Measurements from ENCODE around the gene FKBP2. TPM values are rescaled to one million over a fixed set of nuclear protein-coding genes. Genes with fewer than 3 reads are reported as not detected.
A peak's percentile ranks its signal among the peaks of the same experiment; 100 is the strongest.

Gene FKBP2
- total RNA-seq, 1 experiment from 2014 or later, result 41.0 TPM

GRCh38 chr11:64232182-64232966, 8.5 kb upstream of the FKBP2 start:
- H2BK12ac ChIP-seq (ENCODE audit: insufficient read length, low read depth, low read length), result no peak overlapping the region
- no peak for DNase-seq
- no peak overlapping the region for H3K4me2 ChIP-seq (ENCODE audit: insufficient read depth, insufficient read length, low read length)
- WGBS (ENCODE audit: extremely low coverage, insufficient read length, low lambda C conversion rate), result no CpG with 5 or more reads among the region's 15 CpGs
- Mint-ChIP-seq H3K4me1 (peaks cover 20 to 31% of the 10 kb centered on the region in 2 experiments), H3K27me3 (ENCODE audit: low read depth) (peaks cover 20% of the 10 kb centered on the region), H3K36me3 (ENCODE audit: insufficient read depth in 1 of 3, low read depth in 3 of 3) (peaks cover 2 to 8% (median 3%) of the 10 kb centered on the region in 3 experiments; a peak in 4 of 7 replicates), H3K27ac (no peak overlapping the region), H3K9me3 (no peaks in the 10 kb centered on the region), H3K4me3 (peak overlapping the region; percentile 74 to 91; a peak in 4 of 5 replicates)
- H2BK20ac ChIP-seq (ENCODE audit: low read depth, low read length, poor library complexity, severe bottlenecking), result no peak overlapping the region
- H3K56ac ChIP-seq (ENCODE audit: insufficient read length, low read depth, low read length), result no peak overlapping the region
- H2BK120ac ChIP-seq (ENCODE audit: low read depth, low read length, poor library complexity, severe bottlenecking), result no peak overlapping the region
- 0 out of 2 replicates have a peak, but pooled peaks cover 3% of the 10 kb centered on the region for H3K4me1 ChIP-seq (ENCODE audit: insufficient read depth, low read length)
- no peak overlapping the region for H2AFZ ChIP-seq (ENCODE audit: low read length)
- H3K27ac ChIP-seq (ENCODE audit: insufficient read length, low read depth, low read length), result no peak overlapping the region
- H3K79me1 ChIP-seq (ENCODE audit: insufficient read depth, low read depth, low read length, poor library complexity, severe bottlenecking), result no peaks in the 10 kb centered on the region
- H3K23ac ChIP-seq (ENCODE audit: insufficient read length, low read depth, low read length), result no peak overlapping the region
- H3K79me2 ChIP-seq (ENCODE audit: insufficient read depth, low read length), result no peaks in the 10 kb centered on the region
- H3K18ac ChIP-seq (ENCODE audit: insufficient read length, low read depth, low read length), result no peak overlapping the region
- no peak overlapping the region for H2AK5ac ChIP-seq (ENCODE audit: insufficient read length, low read length)
- no peaks in the 10 kb centered on the region; the same call in 1 of the 2 replicates for H3K27me3 ChIP-seq (ENCODE audit: insufficient read depth, low read length)
- no peak overlapping the region for H4K8ac ChIP-seq (replicated peaks; ENCODE audit: insufficient read length, low read depth, low read length)
- no peak overlapping the region for H3K14ac ChIP-seq (ENCODE audit: insufficient read depth, low read length)
- no peak overlapping the region for H3K4ac ChIP-seq (ENCODE audit: low read depth, low read length)
- H2BK15ac ChIP-seq (ENCODE audit: low read depth, low read length), result no peak overlapping the region
- no peak overlapping the region for H2BK5ac ChIP-seq (ENCODE audit: insufficient read length, low read length)
- TF ChIP-seq, protein P1, sequence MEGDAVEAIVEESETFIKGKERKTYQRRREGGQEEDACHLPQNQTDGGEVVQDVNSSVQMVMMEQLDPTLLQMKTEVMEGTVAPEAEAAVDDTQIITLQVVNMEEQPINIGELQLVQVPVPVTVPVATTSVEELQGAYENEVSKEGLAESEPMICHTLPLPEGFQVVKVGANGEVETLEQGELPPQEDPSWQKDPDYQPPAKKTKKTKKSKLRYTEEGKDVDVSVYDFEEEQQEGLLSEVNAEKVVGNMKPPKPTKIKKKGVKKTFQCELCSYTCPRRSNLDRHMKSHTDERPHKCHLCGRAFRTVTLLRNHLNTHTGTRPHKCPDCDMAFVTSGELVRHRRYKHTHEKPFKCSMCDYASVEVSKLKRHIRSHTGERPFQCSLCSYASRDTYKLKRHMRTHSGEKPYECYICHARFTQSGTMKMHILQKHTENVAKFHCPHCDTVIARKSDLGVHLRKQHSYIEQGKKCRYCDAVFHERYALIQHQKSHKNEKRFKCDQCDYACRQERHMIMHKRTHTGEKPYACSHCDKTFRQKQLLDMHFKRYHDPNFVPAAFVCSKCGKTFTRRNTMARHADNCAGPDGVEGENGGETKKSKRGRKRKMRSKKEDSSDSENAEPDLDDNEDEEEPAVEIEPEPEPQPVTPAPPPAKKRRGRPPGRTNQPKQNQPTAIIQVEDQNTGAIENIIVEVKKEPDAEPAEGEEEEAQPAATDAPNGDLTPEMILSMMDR (conservative IDR thresholded peaks at IDR 0.05), result no peak
- H3K9ac ChIP-seq (ENCODE audit: extremely low read depth, insufficient read length, low read length), result no peak overlapping the region
- H3K23me2 ChIP-seq (ENCODE audit: insufficient read length, low read depth, low read length, poor library complexity, severe bottlenecking), result peaks cover 21% of the 10 kb centered on the region
- no peak overlapping the region for H4K5ac ChIP-seq (ENCODE audit: insufficient read length, low read depth, low read length)
- no peak overlapping the region for H4K91ac ChIP-seq (ENCODE audit: insufficient read length, low read depth, low read length)
- no peaks in the 10 kb centered on the region for H3K9me3 ChIP-seq (ENCODE audit: control insufficient read depth, low read depth, low read length)
- no peak overlapping the region for H3T11ph ChIP-seq (ENCODE audit: low read length)
- H4K20me1 ChIP-seq (ENCODE audit: control insufficient read depth, insufficient read depth, insufficient read length), result no peaks in the 10 kb centered on the region
